T-helper 1 cell treated with Interleukin-12 subunit alpha and Interleukin-12 subunit beta and Interleukin-4 antibody, amounts not matched to agents 30 μg/mL and 1 μg/mL, for 36 hours (primary cell): Measurements from ENCODE around the gene C17orf75.
"Not testable (repeated sequence)": the region's sequence is repeated elsewhere in the genome, so short reads cannot be mapped to it uniquely, and the experiment has no call there.

ENCODE experiments used
- H3K27ac Mint-ChIP-seq: one replicate; pipeline ENCODE4 v1.8.0; 2021; ENCODE audit warnings: mild to moderate bottlenecking, mixed read lengths
- H3K27me3 Mint-ChIP-seq: one replicate; pipeline ENCODE4 v1.8.0; 2021; ENCODE audit warnings: low read depth, mixed read lengths
- H3K36me3 Mint-ChIP-seq: one replicate; pipeline ENCODE4 v1.8.0; 2021; ENCODE audit warnings: low read depth, mixed read lengths
- H3K4me1 Mint-ChIP-seq: one replicate; pipeline ENCODE4 v1.8.0; 2021; ENCODE audit warnings: low read depth, mixed read lengths
- H3K4me3 Mint-ChIP-seq: one replicate; pipeline ENCODE4 v1.8.0; 2021; ENCODE audit warnings: mild to moderate bottlenecking, moderate library complexity, mixed read lengths
- H3K9me3 Mint-ChIP-seq: one replicate; pipeline ENCODE4 v1.8.0; 2021; ENCODE audit warnings: mixed read lengths

The C17orf75 gene, protein sequence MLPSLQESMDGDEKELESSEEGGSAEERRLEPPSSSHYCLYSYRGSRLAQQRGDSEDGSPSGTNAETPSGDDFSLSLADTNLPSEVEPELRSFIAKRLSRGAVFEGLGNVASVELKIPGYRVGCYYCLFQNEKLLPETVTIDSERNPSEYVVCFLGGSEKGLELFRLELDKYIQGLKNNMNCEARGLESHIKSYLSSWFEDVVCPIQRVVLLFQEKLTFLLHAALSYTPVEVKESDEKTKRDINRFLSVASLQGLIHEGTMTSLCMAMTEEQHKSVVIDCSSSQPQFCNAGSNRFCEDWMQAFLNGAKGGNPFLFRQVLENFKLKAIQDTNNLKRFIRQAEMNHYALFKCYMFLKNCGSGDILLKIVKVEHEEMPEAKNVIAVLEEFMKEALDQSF

DNA sequence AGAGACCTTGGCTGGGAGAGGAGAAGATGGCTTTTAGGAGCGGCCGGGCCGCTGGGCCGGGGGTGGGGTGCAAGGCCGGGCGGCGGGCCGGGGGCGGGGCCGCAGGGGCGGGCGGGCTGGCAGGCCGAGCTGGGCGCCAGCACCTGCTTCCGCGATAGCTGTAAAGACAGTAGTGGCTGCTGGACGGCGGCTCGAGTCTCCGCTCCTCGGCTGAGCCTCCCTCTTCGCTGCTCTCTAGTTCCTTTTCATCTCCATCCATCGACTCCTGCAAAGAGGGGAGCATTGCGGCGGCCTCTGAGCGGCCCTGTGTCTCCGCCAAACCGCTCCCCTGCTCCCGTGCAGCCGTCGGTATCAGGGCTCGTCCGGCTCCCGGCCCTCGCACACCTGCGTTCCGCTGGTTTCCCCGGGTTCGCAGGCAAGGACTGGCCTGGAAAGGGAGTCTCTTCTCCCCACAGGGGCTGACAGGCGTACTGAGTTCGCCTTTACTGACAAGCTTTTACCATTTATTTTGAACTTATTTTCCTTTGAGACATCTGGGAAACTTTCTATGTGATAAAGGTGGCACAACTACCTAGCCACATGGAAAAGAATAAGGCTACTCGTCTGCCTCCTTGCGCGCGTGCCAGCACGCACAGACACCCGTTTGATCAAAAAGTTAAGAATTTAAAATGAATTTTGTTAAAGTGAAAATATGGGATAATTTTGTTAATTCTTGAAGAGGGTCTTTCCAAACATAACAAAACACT, at the start of gene C17orf75:
C17orf75 (minus strand) TSS at position 317 of the 746 bp plus-strand sequence; CDS start at position 283, 34 bp downstream.
- Mint-ChIP-seq H3K9me3 (no peaks in the 10 kb centered on the region), H3K4me1 (peaks cover 25% of the 10 kb centered on the region), H3K36me3 (peaks cover 15% of the 10 kb centered on the region), H3K27me3 (no peaks in the 10 kb centered on the region), H3K27ac (peak within 1 kb of the TSS; percentile 94), H3K4me3 (peak within 1 kb of the TSS; percentile 95)

DNA sequence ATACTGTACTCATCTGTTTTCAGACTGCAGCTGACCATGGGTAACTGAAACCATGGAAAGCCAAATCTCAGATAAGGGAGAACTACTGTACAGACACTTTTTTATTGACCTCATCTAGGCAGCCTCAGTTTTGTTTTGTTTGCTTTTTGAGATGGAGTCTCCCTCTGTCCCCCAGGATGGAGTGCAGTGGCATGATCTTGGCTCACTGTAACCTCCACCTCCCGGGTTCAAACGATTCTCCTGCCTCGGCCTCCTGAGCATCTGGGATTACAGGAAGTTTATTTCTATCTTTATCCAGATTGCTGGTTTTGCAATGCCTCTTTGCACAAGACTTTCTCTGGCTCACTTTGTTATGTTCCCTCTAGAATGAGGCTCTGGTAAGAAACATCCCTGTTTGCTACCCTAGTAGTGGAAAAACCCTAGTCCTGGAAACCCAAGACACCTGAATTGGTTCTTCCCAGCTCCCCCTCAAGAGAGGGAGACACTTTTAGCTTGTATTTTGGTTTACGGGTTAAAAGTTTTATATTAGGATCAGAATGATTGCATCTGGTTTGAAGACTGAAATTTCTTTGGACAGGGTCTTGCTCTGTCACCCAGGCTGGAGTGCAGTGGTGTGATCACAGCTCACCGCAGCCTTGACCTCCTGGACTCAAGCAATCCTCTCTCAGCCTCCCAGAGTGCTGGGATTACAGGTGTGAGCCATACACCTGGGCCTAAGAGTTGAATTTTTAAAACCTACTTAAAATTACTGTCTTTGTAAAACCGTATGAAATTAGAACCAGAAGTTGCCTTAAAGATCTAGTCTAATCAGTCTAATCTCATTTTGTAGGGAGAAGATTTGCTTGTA, 46.9 kb upstream of the C17orf75 start:
- H3K27ac Mint-ChIP-seq, result no peak overlapping the region

DNA sequence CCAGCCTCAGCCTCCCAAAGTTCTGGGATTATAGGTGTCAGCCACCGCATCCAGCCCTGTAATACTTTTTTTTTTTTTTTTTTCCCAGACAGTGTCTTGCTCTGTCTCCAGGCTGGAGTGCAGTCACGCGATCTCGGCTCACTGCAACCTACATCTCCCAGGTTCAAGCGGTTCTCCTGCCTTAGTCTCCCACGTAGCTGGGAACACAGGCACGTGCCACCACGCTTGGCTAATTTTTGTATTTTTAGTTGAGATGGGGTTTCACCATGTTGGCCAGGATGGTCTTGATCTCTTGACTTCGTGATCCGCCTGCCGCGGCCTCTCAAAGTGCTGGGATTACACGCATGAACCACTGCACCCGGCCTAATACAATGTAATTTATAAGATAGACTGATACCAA, 46.2 kb upstream of the C17orf75 start:
- H3K4me1 Mint-ChIP-seq, H3K27me3 Mint-ChIP-seq, H3K9me3 Mint-ChIP-seq, H3K27ac Mint-ChIP-seq, H3K4me3 Mint-ChIP-seq: not testable (repeated sequence)
- peaks cover 15% of the 10 kb centered on the region for H3K36me3 Mint-ChIP-seq

More for the DNA sequence above, 46.9 kb upstream of the C17orf75 start:
- Mint-ChIP-seq H3K27me3 (no peaks in the 10 kb centered on the region), H3K9me3 (no peaks in the 10 kb centered on the region), H3K4me3 (no peak overlapping the region), H3K4me1 (peaks cover 2% of the 10 kb centered on the region), H3K36me3 (peaks cover 16% of the 10 kb centered on the region)

DNA sequence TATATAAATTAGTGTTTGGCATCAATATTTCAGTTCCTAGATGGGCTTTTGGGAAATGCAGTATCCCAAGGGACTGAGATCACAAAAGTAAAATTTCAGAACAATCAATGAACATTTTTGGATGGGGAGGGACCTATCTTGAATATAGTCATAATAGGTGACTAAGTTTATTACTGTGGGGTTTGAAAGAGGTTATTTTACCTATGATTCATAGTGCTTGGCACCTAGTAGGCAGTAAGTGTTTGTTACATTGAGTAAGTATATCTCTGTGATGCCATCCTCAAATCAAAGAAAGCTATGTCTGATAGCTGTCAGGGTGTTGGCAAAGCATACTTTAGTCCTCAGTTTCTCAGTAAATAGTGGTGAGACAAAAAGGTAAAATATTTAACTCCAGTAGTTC, 44.9 kb upstream of the C17orf75 start:
- Mint-ChIP-seq H3K27ac (no peak overlapping the region), H3K36me3 (peaks cover 23% of the 10 kb centered on the region), H3K27me3 (no peaks in the 10 kb centered on the region), H3K9me3 (no peaks in the 10 kb centered on the region), H3K4me1 (peaks cover 9% of the 10 kb centered on the region), H3K4me3 (no peak overlapping the region)

DNA sequence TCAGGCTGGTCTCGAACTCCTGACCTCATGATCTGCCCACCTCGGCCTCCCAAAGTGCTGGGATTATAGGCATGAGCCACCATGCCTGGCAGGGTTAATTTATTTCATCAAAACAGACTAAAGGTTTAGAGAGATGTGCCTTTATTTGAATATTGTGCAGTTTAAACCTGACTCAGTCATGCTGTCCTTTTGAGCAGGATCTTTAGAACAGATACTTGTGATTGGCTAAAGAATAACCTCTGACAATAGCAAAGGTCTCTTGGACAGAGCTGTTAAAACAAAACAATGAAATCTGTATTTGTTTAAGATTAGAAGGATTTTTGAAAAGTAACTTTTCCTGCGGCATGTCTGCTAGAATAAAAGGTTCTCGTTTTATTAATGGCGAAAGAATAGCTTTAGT, 44.0 kb upstream of the C17orf75 start:
- Mint-ChIP-seq H3K4me3 (no peak overlapping the region), H3K27ac (no peak overlapping the region), H3K9me3 (no peaks in the 10 kb centered on the region), H3K27me3 (no peaks in the 10 kb centered on the region), H3K4me1 (peaks cover 9% of the 10 kb centered on the region), H3K36me3 (peaks cover 21% of the 10 kb centered on the region)

DNA sequence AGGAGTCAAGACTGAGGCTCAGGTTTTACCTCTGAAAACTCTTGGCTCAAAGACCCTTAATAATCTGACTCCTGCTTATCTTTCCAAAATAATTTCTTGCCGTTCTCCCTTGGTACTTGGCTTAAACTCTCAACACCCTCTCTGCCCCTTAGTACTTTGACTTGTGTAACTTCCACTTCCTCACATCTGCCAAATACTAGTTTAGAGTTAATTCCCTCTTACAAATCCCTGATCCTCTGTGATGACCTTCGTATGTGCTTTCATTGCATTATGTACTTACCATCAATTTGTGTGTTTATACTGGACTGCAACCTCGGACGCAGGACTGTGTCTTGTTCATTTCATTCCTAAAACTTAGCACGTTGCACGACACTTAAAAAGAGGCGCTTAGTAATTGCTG, 43.1 kb upstream of the C17orf75 start:
- H3K27ac Mint-ChIP-seq, result no peak overlapping the region
- H3K4me3 Mint-ChIP-seq, result no peak overlapping the region
- H3K4me1 Mint-ChIP-seq, result peaks cover 9% of the 10 kb centered on the region
- H3K36me3 Mint-ChIP-seq, result peaks cover 24% of the 10 kb centered on the region
- H3K9me3 Mint-ChIP-seq, result no peaks in the 10 kb centered on the region
- H3K27me3 Mint-ChIP-seq, result no peaks in the 10 kb centered on the region

DNA sequence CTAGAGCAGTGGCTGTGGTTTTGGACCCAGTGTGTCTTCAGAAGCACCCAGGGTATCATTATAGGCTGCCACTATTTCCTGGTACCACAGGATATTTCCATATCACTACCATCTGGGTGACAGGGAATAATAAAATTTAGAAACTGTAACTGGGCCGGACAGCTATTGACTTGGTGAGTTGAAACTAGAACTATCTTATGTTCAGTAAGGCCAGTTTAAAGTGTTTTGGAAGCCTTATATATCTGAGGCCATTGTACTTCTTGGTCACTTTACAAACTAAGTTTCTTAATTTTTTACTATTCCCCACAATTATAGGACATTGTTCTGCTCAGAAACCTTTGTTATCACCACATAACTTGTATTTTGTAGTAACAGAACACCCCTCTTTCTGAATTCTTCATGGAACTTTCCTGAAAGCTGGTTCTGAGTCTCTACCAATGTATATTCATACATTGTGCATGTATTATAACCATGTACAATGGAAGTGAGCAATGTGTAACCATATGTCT, 42.0 kb upstream of the C17orf75 start:
- no peak overlapping the region for H3K4me3 Mint-ChIP-seq
- H3K27ac Mint-ChIP-seq, result no peak overlapping the region
- H3K9me3 Mint-ChIP-seq, result no peaks in the 10 kb centered on the region
- peaks cover 25% of the 10 kb centered on the region for H3K36me3 Mint-ChIP-seq
- H3K27me3 Mint-ChIP-seq, result no peaks in the 10 kb centered on the region
- H3K4me1 Mint-ChIP-seq, result peaks cover 9% of the 10 kb centered on the region

DNA sequence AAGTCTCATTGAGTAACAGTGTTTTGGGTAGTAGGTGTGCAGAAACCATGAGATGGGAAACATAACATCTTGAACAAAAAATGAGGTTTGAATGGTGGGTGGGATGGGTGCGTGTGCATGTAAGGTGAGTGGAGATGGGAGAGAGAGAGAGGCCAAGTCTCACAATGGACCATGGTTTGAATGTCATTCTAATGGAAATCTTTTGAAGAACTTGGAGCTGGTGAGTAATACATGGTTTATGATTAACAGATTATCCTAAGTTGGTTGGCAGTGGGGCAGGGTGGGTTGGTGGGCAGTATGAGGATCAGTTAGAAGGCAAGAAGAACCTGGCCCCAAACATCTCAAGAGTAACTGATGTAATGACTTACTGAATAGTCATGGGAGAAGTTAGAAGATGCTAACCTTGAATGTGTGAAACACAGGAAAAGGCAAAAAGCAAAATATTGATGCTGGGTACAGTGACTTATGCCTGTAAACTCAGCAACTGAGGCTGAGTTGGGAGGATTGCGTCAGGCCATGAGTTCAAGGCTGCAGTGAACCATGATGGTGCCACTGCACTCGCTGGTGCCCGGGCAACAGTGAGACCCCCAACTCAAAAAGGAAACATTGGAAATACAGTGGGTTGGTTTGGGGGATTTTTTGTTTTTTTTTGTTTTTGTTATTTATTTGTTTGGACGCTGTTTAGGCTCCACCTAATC, 40.7 kb upstream of the C17orf75 start:
- no peaks in the 10 kb centered on the region for H3K27me3 Mint-ChIP-seq
- peaks cover 32% of the 10 kb centered on the region for H3K36me3 Mint-ChIP-seq
- H3K4me1 Mint-ChIP-seq, result peaks cover 10% of the 10 kb centered on the region
- H3K4me3 Mint-ChIP-seq, result no peak overlapping the region
- H3K9me3 Mint-ChIP-seq, result no peaks in the 10 kb centered on the region
- H3K27ac Mint-ChIP-seq, result peak overlapping the region; percentile 37

DNA sequence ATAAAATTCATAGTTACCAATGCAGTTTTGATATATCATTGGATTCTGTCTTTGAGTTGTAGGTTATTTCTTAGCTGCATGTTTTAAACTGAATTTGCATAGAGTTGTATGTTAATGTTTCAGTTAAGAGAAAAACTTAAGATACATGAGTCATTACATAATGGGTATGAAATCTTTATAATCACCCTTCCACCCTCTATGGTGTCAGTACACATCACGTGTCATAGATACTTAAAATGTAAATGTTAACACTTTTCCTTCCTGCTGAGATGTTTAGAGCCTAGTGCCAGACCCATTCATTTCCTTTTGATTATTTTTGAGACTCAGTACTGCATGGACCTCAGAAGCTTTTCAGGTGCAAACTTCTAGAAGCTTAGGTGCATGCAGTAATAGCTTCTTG, 28.5 kb upstream of the C17orf75 start:
- Mint-ChIP-seq H3K4me1 (peaks cover 22% of the 10 kb centered on the region), H3K27me3 (no peaks in the 10 kb centered on the region)

DNA sequence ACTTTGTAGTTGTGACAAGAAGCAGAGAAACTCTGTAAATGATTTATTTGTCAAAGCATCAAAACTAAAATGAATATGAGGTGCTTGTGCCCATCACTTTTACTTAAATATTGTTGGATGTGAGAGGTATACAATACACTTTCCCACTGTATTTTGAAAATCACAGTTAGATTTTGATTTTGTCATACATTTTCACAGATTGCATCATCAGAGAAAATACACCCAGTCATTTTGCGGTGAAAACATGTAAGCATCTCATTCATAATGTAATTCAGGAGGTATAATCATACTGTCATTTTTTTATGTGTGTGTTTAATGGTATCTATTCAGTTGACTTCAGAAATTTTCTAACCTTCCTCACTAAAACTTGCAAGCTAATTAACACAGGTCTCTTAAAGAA, 19.3 kb upstream of the C17orf75 start:
- no peak overlapping the region for H3K27ac Mint-ChIP-seq
- no peaks in the 10 kb centered on the region for H3K9me3 Mint-ChIP-seq
- peaks cover 59% of the 10 kb centered on the region for H3K36me3 Mint-ChIP-seq
- H3K4me3 Mint-ChIP-seq, result no peak overlapping the region
- H3K4me1 Mint-ChIP-seq, result peaks cover 22% of the 10 kb centered on the region
- H3K27me3 Mint-ChIP-seq, result no peaks in the 10 kb centered on the region

More for the DNA sequence above, 28.5 kb upstream of the C17orf75 start:
- Mint-ChIP-seq H3K4me3 (no peak overlapping the region), H3K36me3 (peaks cover 47% of the 10 kb centered on the region), H3K9me3 (no peaks in the 10 kb centered on the region), H3K27ac (peak overlapping the region; percentile 11)

DNA sequence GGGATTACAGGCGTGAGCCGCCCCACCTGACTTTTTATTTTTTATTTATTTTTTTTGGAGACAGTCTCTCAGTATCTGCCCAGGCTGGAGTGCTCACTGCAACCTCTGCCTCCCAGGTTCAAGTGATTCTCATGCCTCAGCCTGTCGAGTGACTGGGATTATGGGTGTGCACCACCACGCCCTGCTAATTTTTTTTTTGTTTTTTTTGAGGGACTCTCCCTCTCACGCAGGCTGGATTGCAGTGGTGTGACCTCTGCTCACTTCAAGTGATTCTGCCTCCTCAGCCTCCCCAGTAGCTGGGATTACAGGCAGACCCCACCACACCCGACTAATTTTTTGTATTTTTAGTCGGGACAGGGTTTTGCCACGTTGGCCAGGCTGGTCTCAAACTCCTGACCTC, 15.6 kb upstream of the C17orf75 start:
- H3K4me1 Mint-ChIP-seq, result peaks cover 36% of the 10 kb centered on the region
- peaks cover 55% of the 10 kb centered on the region for H3K36me3 Mint-ChIP-seq
- no peaks in the 10 kb centered on the region for H3K9me3 Mint-ChIP-seq
- H3K4me3 Mint-ChIP-seq, result no peak overlapping the region
- no peaks in the 10 kb centered on the region for H3K27me3 Mint-ChIP-seq
- no peak overlapping the region for H3K27ac Mint-ChIP-seq

DNA sequence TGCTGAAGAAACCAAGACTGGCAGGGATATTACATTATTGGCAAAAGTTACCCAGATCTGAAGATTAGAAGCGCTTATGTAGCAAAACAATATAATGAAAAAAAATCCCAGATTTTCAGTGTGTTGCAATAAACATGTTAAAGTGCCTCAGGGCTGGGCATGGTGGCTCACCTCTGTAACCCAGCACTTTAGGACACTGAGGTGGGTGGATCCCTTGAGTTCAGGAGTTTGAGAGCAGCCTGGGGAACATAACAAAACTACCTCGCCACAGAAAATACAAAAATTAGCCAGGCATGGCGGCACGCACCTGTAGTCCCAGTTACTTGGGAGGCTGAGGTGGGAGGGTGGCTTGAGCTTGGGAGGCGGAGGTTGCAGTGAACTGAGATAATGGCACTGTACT, 14.8 kb upstream of the C17orf75 start:
- peaks cover 53% of the 10 kb centered on the region for H3K36me3 Mint-ChIP-seq
- H3K27ac Mint-ChIP-seq, result no peak overlapping the region
- no peaks in the 10 kb centered on the region for H3K27me3 Mint-ChIP-seq
- peaks cover 36% of the 10 kb centered on the region for H3K4me1 Mint-ChIP-seq
- H3K9me3 Mint-ChIP-seq, result no peaks in the 10 kb centered on the region
- no peak overlapping the region for H3K4me3 Mint-ChIP-seq

DNA sequence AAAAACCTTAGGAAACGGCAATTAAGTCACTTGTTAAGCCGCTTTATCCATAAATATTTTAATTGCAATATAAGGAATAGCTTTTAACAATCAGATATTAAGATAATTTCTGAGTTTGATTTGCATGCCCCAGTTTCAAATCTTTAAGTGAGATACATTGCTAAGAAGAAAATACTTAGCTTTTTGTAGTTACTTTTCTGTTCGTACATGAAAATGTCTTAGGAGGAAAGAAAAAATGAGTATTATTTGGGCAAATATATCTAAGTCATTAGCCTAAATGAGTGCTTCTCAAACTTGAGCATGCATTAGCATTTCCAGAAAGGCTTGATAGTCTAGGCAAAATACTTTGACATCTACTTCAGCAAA, 14.4 kb upstream of the C17orf75 start:
- Mint-ChIP-seq H3K4me3 (no peak overlapping the region), H3K36me3 (peaks cover 55% of the 10 kb centered on the region), H3K4me1 (peaks cover 39% of the 10 kb centered on the region), H3K9me3 (no peaks in the 10 kb centered on the region), H3K27ac (no peak overlapping the region), H3K27me3 (no peaks in the 10 kb centered on the region)
